Measurements from ENCODE around the gene TEX55. TPM values are rescaled to one million over a fixed set of nuclear protein-coding genes. Genes with fewer than 3 reads are reported as not detected.
"Not testable (repeated sequence)": the region's sequence is repeated elsewhere in the genome, so short reads cannot be mapped to it uniquely, and the experiment has no call there.

The TEX55 gene
- not detected for total RNA-seq

DNA sequence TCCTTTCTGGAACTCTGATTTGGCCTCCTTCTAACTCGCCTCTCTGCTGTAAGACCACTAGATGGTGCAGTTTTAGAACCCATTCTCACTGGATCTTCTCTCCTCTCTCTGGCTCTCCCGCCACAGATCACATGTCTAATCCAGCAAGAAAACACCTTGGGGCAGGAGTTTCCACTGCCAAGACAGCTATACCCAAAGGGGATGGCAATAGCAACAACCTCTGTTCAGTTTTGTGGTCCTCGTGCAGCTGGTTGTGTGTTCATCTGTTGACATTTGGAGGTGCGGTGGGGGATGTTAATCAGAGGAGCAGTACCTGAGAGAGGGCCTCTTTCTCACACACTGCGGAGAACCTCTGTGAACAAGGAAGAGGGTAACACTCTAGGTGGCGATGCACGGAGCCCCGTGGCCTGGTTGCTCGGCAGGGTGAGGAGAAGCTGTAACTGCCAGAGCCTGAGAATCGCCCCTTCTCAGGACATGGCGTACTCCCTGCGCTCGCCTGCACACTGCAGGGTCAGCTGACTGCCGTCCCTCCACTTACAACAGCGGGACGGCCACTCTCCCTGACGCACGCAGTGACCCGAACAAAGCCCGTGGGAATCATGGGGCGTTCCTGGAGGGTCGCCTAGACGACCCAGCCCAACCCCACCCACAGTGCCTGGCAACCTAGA is at the start of gene TEX55:
Gene TEX55 (plus strand): TSS at position 666 of the 668 bp plus-strand sequence. CDS start 25 bp downstream, outside the sequence.
- no peaks in the 10 kb centered on the region for H3K36me3 ChIP-seq
- intact Hi-C loops (cut with DNase I; ENCODE audit: low total_unique reads): no loop called here
- no peaks in the 10 kb centered on the region for H3K27me3 ChIP-seq

DNA sequence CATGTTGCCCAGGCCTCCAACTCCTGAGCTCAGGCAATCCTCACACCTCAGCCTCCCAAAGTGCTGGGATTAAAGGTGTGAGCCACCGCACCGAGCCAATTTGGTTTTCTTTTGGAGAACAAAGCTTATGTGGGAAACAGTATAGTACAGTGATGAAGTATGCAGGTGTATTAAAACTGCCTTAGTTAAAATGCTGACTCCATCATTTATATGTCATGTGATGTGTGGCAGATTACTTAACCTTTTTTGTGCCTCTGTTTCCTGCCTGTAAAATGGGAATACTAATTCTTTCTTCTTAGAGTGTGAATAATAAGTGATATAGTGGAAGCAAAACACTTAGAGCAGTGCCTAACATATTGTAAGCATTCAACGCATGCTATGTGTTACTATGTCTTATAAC is 48.0 kb upstream of the TEX55 start:
- no peaks in the 10 kb centered on the region for H3K27me3 ChIP-seq
- TF ChIP-seq POLR2A (IDR thresholded peaks at IDR 0.05) (no peak), POLR2AphosphoS5 (IDR thresholded peaks at IDR 0.05) (no peak)
- TF ChIP-seq, protein P1, sequence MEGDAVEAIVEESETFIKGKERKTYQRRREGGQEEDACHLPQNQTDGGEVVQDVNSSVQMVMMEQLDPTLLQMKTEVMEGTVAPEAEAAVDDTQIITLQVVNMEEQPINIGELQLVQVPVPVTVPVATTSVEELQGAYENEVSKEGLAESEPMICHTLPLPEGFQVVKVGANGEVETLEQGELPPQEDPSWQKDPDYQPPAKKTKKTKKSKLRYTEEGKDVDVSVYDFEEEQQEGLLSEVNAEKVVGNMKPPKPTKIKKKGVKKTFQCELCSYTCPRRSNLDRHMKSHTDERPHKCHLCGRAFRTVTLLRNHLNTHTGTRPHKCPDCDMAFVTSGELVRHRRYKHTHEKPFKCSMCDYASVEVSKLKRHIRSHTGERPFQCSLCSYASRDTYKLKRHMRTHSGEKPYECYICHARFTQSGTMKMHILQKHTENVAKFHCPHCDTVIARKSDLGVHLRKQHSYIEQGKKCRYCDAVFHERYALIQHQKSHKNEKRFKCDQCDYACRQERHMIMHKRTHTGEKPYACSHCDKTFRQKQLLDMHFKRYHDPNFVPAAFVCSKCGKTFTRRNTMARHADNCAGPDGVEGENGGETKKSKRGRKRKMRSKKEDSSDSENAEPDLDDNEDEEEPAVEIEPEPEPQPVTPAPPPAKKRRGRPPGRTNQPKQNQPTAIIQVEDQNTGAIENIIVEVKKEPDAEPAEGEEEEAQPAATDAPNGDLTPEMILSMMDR (IDR thresholded peaks at IDR 0.05): no peak
- no peaks in the 10 kb centered on the region for H3K4me1 ChIP-seq
- no peak for DNase-seq (ENCODE audit: low spot score in 2 of 2)
- H3K36me3 ChIP-seq: no peaks in the 10 kb centered on the region
- H3K27ac ChIP-seq: no peak overlapping the region
- H3K4me3 ChIP-seq: no peak overlapping the region
- no peaks in the 10 kb centered on the region for H3K9me3 ChIP-seq
- intact Hi-C loops (cut with DNase I; ENCODE audit: low total_unique reads): loop anchor here (10.0 kb wide), 1 partner anchor 213 kb away; no protein-coding TSS in a partner anchor

More for the DNA sequence above, at the start of gene TEX55:
- Histone ChIP-seq H3K9me3 (no peaks in the 10 kb centered on the region), H3K27ac (no peak within 1 kb of the TSS), H3K4me1 (no peaks in the 10 kb centered on the region), H3K4me3 (no peak within 1 kb of the TSS)
- TF ChIP-seq, protein P1 (IDR thresholded peaks at IDR 0.05): peak in 2 of 3 donors; percentile 22
- TF ChIP-seq POLR2A (IDR thresholded peaks at IDR 0.05) (no peak), POLR2AphosphoS5 (IDR thresholded peaks at IDR 0.05) (no peak)
- DNase-seq (ENCODE audit: low spot score in 2 of 2): no peak

DNA sequence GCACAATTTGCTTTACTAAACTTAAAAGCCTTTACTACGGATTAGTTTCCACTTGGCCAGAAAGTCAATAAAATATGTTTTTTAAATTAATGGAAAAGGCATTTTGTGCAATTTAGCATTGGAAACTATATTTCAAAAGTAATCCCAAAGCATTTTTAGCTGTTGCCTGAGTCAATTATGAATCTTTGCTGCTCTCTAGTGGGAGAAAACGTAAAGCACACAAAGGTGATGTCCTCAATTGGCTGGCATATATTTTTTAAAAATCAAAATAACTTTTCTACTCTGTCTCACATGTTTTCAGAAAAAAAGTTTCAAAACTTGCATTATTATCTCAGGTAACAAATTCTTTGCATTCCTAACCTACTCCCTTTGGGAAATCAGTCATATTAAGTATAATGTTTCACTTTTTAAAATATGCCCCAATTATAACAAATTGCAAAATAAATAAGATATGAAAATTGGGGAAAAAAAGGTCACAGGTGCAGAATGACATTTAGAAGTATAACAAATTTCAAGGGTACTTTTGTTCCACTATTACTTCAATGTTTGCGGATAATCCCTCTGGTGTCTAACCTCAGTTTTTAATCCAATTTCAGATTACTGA is 47.2 kb upstream of the TEX55 start:
- Histone ChIP-seq H3K36me3 (no peaks in the 10 kb centered on the region), H3K4me3 (no peak overlapping the region), H3K9me3 (no peaks in the 10 kb centered on the region), H3K27ac (no peak overlapping the region), H3K4me1 (no peaks in the 10 kb centered on the region), H3K27me3 (no peaks in the 10 kb centered on the region)
- TF ChIP-seq POLR2A (IDR thresholded peaks at IDR 0.05) (no peak), POLR2AphosphoS5 (IDR thresholded peaks at IDR 0.05) (no peak)
- TF ChIP-seq, protein P1 (IDR thresholded peaks at IDR 0.05): peak in 2 of 3 donors; percentile 36 to 52
- intact Hi-C loops (cut with DNase I; ENCODE audit: low total_unique reads): loop anchor here (10.0 kb wide), 1 partner anchor 214 kb away; no protein-coding TSS in a partner anchor
- no peak for DNase-seq (ENCODE audit: low spot score in 2 of 2)

DNA sequence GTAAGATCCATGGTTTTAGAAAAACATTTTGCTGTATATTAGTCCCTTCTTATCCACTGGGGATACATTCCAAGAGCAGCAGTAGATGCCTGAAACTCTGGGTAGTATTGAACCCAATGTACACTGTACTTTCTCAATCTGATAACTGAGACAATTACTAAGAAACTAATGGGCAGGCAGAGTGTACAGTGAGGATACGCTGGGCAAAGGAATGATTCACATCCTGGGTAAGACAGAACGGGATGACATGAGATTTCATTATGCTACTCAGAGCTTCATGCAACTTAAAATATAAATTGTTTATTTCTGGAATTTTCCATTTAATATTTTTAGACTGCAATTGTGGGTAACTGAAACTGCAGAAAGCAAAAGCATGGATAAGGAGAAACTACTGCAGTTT is 46.2 kb upstream of the TEX55 start:
- Histone ChIP-seq H3K27me3 (no peaks in the 10 kb centered on the region), H3K4me3 (no peak overlapping the region), H3K36me3 (no peaks in the 10 kb centered on the region), H3K9me3 (no peaks in the 10 kb centered on the region), H3K27ac (no peak overlapping the region), H3K4me1 (no peaks in the 10 kb centered on the region)
- no peak for DNase-seq (ENCODE audit: low spot score in 2 of 2)
- intact Hi-C loops (cut with DNase I; ENCODE audit: low total_unique reads): loop anchor here (10.0 kb wide), 1 partner anchor 215 kb away; no protein-coding TSS in a partner anchor
- TF ChIP-seq POLR2AphosphoS5 (IDR thresholded peaks at IDR 0.05) (no peak), POLR2A (IDR thresholded peaks at IDR 0.05) (no peak)
- TF ChIP-seq, protein P1 (IDR thresholded peaks at IDR 0.05): no peak

DNA sequence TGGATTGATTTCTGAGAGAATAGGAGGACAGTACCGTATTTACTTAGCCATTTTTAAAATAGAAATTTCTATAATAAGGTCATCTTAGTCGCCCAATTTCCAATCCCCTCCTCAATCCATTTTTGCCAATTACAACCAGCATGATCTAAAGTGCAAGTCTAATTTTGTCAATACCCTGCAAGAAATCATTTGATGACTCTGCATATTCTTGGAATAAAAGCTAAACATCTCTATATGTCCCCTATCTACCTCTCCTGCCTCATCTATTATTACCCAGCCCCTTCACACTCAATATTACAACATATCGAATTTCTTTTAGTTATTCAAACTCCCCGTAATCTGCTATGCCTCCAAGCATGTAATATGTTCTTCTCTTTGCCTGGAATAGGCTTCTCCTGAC is 41.9 kb upstream of the TEX55 start:
- H3K27ac ChIP-seq: no peak overlapping the region
- H3K27me3 ChIP-seq: no peaks in the 10 kb centered on the region
- H3K9me3 ChIP-seq: no peaks in the 10 kb centered on the region
- TF ChIP-seq POLR2A (IDR thresholded peaks at IDR 0.05): no peak
- no peak for TF ChIP-seq POLR2AphosphoS5 (IDR thresholded peaks at IDR 0.05)
- TF ChIP-seq, protein P1 (IDR thresholded peaks at IDR 0.05): no peak
- intact Hi-C loops (cut with DNase I; ENCODE audit: low total_unique reads): no loop called here
- no peaks in the 10 kb centered on the region for H3K4me1 ChIP-seq
- no peak for DNase-seq (ENCODE audit: low spot score in 2 of 2)
- H3K36me3 ChIP-seq: no peaks in the 10 kb centered on the region
- H3K4me3 ChIP-seq: no peak overlapping the region

DNA sequence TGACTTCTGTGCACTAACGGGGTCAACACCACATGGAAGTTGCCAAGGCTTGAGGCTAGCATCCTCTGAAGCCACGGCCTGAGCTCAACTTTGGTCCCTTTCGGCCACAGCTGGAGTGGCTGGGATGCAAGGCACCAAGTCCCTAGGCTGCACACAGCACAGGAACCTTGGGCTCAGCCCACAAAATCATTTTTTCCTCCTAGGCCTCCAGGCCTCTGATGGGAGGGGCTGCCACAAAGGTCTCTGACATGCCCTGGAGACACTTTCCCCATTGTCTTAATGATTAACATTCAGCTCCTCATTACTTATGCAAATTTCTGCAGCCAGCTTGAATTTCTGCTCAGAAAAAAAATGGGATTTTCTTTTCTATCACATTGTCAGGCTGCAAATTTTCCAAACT is 27.6 kb upstream of the TEX55 start:
- intact Hi-C loops (cut with DNase I; ENCODE audit: low total_unique reads); H3K27me3 ChIP-seq; H3K4me3 ChIP-seq; DNase-seq (ENCODE audit: low spot score in 2 of 2); H3K36me3 ChIP-seq; H3K27ac ChIP-seq; H3K4me1 ChIP-seq: not testable (repeated sequence)
- H3K9me3 ChIP-seq: peaks cover 18 to 24% of the 10 kb centered on the region in 2 donors
